ENCODE measurements around the gene SCML1.
"Not testable (repeated sequence)": the region's sequence is repeated elsewhere in the genome, so short reads cannot be mapped to it uniquely, and the experiment has no call there.

Gene SCML1

DNA sequence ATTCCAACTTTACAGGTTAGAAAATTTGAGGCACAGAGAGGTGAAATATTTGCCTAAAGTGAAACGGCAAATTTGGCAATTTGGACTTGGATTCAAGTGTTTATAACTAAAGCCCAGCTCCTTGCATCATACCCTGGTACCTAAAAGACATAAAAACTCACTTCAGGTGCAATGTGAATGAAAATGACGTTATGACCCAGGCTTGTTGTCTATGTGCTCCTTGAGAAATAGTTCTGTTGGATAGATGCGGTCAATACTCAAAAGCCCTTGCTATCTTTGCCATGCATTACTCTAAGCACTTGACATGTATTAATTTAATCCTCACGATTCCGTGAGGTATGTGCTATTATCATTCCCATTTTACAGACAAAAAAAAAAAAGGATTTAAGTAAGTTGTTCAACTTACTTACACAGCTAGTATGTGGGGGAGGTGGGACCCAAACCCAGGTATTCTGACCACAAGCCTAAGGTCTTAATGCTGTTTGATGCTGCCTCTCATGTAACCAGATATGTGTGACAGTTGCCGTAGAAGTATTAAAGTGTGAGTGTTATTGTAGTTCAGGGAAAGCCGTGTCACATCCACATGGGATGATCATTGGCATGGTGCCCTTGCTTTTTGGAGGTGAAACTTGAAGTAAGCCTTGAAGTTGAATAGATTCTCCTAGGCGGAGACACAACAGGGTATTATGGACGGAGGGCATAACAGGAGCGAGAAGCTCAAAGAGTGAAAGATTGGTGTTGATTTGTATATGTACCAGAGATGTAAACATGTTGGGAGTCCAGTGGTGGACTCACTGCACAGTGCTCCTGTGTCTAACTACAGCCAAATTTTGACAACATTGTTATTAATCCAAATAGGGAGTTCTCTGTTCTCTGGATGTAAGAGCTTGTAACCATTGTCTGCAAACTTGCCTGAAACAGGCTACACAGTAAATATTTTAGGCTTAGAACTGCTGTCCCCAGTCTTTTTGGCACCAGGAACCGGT is 3.1 kb downstream of the SCML1 start:
- no peak for DNase-seq

GRCh38 chrX:17741123-17741511 is 3.8 kb downstream of the SCML1 start:
- DNase-seq = no peak

DNA sequence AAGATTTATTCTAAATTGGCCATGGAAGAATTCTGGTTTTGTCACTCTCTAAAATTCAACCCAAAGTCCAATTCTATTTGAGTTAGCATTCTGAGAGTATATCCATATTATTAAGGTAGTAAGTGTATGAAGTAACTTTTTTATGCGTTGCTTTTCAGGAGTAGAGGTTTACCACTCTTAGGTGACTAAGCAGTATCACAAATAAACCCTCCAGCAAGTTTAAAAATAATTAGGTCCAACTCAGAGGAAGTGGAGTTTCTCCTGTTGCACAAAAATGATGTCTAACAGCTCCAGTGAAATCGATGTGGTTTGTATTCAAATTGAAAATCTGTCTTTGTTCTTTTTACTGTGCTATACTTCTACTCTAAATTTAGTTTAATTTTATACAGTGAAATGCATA is 6.6 kb downstream of the SCML1 start:
- no peak for DNase-seq

- DNase-seq = no peak
Observed at GRCh38 chrX:17744896-17745523, 7.7 kb downstream of the SCML1 start.

GRCh38 chrX:17747692-17748091 is 10.4 kb downstream of the SCML1 start:
- DNase-seq = no peak

DNA sequence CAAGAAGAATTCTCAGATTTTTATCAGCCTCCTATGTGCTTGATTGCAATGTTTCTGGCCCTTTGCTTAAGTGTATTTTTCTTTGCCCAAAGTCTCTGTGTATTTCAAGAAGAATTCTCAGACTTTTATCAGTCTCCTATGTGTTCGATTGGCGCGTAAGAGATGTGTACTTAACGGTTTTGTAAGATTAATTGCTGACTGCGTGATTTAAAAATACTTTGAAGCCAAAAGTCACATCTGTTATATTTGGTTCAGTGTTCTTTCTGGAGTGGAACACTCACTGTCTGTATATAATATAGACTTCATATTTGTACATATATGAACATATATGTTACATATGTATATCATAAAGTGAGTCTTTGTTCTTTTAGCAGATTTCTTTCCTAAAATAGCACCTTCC is 11.4 kb downstream of the SCML1 start:
- DNase-seq = no peak

GRCh38 chrX:17750436-17750835 is 13.1 kb downstream of the SCML1 start:
- DNase-seq = no peak

DNA sequence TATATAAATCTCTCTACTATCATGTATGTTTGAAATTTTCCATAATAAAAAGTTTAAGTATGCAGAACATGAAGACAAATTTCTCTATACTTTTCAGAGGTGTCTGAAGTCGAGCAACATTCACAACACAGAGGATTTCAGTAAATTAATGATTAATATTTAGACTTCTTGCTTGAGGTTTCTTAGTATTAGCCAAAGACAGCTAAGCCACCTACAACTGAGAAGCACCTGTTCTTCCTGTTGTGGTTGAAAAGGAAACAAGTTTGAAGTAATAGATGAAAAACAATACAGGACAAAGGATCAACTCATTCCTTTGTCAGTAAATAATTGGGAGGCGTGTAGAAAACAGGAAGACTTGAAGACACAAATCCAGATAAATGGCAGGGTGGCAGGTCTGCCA is 21.1 kb downstream of the SCML1 start:
- DNase-seq = no peak

DNA sequence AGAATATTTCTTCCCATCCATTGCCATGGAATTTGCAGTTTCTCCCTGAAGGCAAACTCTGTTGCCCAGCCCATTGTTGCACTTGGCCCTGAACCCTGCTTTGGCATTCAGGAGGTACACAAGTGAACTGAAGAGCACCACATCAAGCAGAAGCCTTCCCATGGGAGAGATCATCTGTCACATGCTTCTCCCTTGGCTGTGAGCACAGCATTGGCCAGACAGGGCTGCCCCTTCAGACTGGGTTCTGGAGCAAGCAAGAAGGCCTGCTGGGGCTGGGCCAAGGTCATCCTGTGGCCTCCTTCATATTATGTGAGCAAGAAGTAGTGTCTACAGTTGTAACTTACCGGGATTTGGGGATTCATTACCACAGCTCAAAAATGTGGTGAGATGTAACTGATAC is 22.7 kb downstream of the SCML1 start:
- no peak for DNase-seq

DNA sequence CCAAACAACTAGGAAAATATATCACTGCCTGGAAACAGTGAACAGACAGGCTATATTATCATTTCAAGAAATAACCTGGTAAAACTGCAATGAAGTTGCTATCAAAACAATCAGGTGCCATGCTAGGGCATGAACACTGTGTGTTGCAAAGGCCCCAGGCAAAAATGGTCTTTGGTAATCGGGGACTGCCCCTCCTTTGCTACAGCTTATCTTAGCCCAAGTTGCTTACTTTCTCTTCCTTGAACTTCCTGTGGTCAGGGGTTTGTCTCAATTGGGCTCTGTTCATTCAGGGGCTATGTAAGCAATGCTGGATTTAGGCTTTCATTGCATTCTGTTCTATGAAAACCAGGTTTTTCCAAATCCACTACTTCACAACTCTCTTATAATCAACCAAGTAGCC is 30.4 kb downstream of the SCML1 start:
- DNase-seq = no peak

- no peak for DNase-seq
Observed at GRCh38 chrX:17768997-17769396, 31.7 kb downstream of the SCML1 start.

DNA sequence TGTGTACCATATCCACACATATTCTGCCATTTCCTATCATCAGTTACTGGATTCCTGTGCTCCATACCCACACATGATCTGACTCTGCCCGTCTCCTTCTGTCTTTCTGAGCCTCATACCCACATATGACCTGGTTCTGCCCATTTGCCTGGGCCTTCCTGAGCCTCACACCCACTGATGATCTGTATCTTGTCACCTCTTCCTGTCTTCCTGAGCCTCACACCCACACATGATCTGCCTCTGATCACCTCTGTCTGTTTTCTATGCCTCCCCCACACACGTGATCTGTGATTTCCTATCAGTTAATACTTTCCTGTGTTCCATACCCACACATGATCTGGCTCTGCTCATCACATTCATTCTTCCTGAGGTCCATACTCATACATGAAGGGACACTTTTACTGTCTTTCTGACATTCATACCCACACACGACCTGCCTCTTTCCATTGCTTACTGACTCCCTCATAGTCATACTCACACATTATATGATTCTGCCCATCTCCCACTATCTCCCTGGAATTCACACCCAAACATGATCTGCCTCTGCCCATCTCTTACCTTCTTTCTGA is 32.5 kb downstream of the SCML1 start:
- DNase-seq = no peak

GRCh38 chrX:17773221-17773876 is 36.1 kb downstream of the SCML1 start:
- no peak for DNase-seq

GRCh38 chrX:17774053-17774452 is 36.8 kb downstream of the SCML1 start:
- DNase-seq = no peak

- no peak for DNase-seq
Observed at GRCh38 chrX:17778997-17779396, 41.7 kb downstream of the SCML1 start.

GRCh38 chrX:17779434-17779833 is 42.1 kb downstream of the SCML1 start:
- DNase-seq = no peak

GRCh38 chrX:17786554-17787347 is 49.5 kb downstream of the SCML1 start:
- DNase-seq = not testable (repeated sequence)

DNA sequence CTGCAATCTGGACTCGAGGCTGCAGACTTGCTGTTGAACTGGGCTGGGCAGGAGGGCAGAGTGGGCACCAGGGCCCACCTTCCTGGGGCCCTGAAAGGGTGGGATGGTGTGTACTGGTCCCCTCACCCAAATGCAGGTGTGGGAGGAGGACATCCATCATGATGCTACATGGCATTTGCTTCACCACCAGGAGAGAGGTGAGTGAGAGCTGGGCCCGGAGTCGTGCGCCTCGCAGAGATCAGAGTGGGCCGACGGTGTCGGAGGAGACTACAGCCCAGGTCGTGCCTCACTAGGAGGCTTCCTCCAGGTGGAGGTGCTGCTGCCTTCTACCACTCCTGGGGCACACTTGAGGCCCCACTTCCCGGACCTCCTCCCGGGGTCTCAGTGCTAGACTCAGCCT is 50.3 kb downstream of the SCML1 start:
- DNase-seq = no peak

DNA sequence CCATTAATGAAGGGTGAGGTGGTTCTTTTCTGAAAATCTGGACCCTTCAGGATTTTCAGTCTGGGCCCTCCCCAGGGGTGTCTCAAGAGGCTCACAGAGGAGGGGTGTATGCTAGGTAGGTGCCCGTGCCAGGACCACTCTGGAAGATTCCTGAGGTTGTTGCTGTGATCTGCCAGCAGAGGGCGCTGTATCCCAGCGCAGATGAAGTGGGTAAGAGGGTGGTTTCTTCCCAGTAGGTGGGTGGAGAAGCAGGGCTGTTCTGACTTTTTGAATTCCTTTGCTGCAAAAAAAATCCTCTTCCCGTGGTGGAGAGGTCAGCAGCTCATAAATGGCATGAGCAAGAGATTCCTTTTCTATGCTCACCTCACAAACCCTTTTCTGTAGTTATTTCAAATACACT is 51.1 kb downstream of the SCML1 start:
- DNase-seq = no peak

GRCh38 chrX:17788956-17789562 is 51.8 kb downstream of the SCML1 start:
- no peak for DNase-seq

DNA sequence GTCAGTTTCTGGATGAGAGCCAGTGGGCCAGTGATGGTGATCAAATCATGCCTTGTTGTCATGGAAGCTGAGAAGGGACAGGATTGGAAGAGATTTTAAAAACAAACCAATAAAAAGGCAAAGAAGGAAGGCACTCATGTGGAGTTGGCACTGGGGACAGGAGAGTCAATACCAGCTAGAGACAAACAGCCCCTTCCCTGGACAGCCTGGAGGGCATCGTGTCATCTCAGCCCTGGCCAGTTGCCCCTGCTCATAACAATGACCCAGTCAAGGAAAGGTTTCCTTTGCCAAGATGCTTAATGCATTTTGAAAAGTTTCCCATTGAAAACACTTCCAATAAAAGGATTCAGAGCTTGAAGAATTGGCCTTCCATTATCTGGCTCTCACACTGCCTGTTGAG is 55.5 kb downstream of the SCML1 start:
- DNase-seq = no peak

DNA sequence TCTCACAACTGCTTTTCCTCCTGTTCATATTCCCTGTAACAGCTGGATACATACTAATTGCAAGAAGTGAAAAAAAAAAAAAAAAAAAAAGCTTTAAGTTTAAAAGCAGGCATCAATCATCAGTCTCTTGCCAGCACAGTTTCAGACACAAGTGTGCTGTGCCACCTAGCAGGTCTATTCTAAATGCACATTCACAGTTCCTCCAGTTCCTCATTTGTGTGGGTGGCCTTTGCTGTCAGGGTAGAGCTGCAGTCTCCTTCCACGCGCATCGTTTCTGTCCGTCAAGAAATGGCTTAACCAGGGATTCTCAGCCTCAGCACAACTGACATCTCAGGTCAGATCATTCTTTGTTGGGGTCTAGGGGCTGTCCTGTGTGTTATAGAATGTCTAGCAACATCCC is 61.6 kb downstream of the SCML1 start:
- no peak for DNase-seq
